ENCODE results near the gene IFNL1. TPM values are rescaled to one million over a fixed set of nuclear protein-coding genes. Genes with fewer than 3 reads are reported as not detected.

IFNL1 gene
- total RNA-seq, 2 experiments from 2014 or later: not detected

DNA sequence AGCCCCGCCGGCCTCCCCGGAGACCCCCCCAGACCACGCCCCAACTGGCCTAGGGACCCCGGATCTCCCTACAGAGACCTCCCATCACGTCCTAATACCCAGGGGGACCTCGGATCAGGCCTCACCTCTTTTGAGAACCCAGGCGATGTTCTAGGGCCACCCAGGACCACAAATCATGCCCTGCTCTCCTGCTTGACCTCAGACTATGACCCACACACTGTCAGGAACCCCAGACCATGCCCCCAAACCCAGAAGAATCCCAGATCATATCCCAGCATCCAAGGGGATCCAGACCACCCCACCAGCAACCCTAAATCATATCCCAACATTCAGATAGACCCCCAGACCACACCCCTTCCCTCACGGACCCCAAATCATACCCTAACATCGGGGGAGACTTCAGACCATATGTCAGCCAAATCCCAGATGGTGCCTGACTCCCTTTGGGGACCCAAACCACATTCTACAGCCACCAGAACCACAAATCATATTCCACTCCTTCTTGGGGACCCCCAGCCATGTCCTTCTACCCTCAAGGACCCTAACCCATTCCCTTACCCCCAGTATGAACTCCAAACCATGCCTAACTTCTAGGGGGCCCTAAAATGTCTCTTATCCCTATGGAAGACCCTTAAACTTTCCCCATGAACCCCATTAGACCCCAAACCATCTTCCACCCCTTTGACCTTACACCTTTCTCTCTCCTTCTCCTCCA is 25.1 kb downstream of the IFNL1 start:
- H3K36me3 ChIP-seq (ENCODE audit: insufficient read depth, low read length): no peaks in the 10 kb centered on the region
- no peaks in the 10 kb centered on the region for H3K4me1 ChIP-seq (ENCODE audit: insufficient read depth, low read length, poor library complexity, severe bottlenecking)
- H3K27ac ChIP-seq (ENCODE audit: low read depth, low read length, poor library complexity, severe bottlenecking): no peak overlapping the region
- CTCF ChIA-PET (ENCODE audit: unreplicated experiment): no interaction called here
- no peaks in the 10 kb centered on the region for H3K9me3 ChIP-seq (ENCODE audit: low read length)
- H2AFZ ChIP-seq (ENCODE audit: low read length): no peak overlapping the region
- DNase-seq (ENCODE audit: low spot score): no peak
- BruUV-seq (replicated peaks): no TSS peak
- TF ChIP-seq EZH2phosphoT487 (IDR thresholded peaks at IDR 0.05; ENCODE audit: borderline replicate concordance, low read depth, low read length): no peak
- TF ChIP-seq, protein P1, sequence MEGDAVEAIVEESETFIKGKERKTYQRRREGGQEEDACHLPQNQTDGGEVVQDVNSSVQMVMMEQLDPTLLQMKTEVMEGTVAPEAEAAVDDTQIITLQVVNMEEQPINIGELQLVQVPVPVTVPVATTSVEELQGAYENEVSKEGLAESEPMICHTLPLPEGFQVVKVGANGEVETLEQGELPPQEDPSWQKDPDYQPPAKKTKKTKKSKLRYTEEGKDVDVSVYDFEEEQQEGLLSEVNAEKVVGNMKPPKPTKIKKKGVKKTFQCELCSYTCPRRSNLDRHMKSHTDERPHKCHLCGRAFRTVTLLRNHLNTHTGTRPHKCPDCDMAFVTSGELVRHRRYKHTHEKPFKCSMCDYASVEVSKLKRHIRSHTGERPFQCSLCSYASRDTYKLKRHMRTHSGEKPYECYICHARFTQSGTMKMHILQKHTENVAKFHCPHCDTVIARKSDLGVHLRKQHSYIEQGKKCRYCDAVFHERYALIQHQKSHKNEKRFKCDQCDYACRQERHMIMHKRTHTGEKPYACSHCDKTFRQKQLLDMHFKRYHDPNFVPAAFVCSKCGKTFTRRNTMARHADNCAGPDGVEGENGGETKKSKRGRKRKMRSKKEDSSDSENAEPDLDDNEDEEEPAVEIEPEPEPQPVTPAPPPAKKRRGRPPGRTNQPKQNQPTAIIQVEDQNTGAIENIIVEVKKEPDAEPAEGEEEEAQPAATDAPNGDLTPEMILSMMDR (conservative IDR thresholded peaks at IDR 0.05; ENCODE audit: low read length): no peak
- POLR2A ChIA-PET: interaction anchor here (0.6 kb wide), 1 partner anchor 460 kb away, joined by 5 read pairs; no protein-coding TSS in a partner anchor
- H3K4me2 ChIP-seq (ENCODE audit: low read length): no peak overlapping the region
- no peak overlapping the region for H3K4me3 ChIP-seq (ENCODE audit: low read depth, low read length, poor library complexity, severe bottlenecking)
- no peaks in the 10 kb centered on the region for H4K20me1 ChIP-seq (ENCODE audit: insufficient read depth, low read length)
- no peaks in the 10 kb centered on the region for H3K9me2 ChIP-seq (ENCODE audit: insufficient read depth, low read length)
- intact Hi-C loops (cut with micrococcal nuclease; ENCODE audit: unreplicated experiment): no loop called here
- H3K79me2 ChIP-seq (ENCODE audit: insufficient read depth, low read depth, low read length): no peaks in the 10 kb centered on the region

DNA sequence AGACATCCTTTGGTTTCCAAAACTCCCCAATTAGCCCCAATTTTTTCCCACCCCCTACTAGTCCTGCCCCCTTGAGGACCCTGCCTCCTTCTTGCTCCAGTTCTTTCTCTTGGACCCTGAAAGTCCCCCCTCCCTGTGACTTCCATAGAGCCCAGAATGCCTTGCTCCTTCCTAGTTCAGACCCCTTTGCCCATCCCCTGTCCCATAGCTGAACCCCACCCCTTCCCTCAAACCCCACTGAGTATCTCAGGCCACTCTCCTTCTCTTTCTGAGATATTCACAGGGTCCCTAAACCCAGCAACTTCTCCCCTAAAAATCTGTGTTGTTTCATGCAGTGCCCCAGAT is 25.6 kb downstream of the IFNL1 start:
- ChIA-PET CTCF (ENCODE audit: unreplicated experiment) (no interaction called here), POLR2A (no interaction called here)
- Histone ChIP-seq H3K4me1 (ENCODE audit: insufficient read depth, low read length, poor library complexity, severe bottlenecking) (no peaks in the 10 kb centered on the region), H3K9me3 (ENCODE audit: low read length) (no peaks in the 10 kb centered on the region), H3K9me2 (ENCODE audit: insufficient read depth, low read length) (no peaks in the 10 kb centered on the region), H4K20me1 (ENCODE audit: insufficient read depth, low read length) (no peaks in the 10 kb centered on the region), H3K27ac (ENCODE audit: low read depth, low read length, poor library complexity, severe bottlenecking) (no peak overlapping the region), H3K4me2 (ENCODE audit: low read length) (no peak overlapping the region), H3K4me3 (ENCODE audit: low read depth, low read length, poor library complexity, severe bottlenecking) (no peak overlapping the region), H2AFZ (ENCODE audit: low read length) (no peak overlapping the region), H3K36me3 (ENCODE audit: insufficient read depth, low read length) (peaks cover 1% of the 10 kb centered on the region; the same call in 1 of the 2 replicates), H3K79me2 (ENCODE audit: insufficient read depth, low read depth, low read length) (no peaks in the 10 kb centered on the region)
- no TSS peak for BruUV-seq (replicated peaks)
- intact Hi-C loops (cut with micrococcal nuclease; ENCODE audit: unreplicated experiment): no loop called here
- TF ChIP-seq EZH2phosphoT487 (IDR thresholded peaks at IDR 0.05; ENCODE audit: borderline replicate concordance, low read depth, low read length): no peak
- TF ChIP-seq, protein P1 (conservative IDR thresholded peaks at IDR 0.05; ENCODE audit: low read length): no peak
- DNase-seq (ENCODE audit: low spot score): no peak

DNA sequence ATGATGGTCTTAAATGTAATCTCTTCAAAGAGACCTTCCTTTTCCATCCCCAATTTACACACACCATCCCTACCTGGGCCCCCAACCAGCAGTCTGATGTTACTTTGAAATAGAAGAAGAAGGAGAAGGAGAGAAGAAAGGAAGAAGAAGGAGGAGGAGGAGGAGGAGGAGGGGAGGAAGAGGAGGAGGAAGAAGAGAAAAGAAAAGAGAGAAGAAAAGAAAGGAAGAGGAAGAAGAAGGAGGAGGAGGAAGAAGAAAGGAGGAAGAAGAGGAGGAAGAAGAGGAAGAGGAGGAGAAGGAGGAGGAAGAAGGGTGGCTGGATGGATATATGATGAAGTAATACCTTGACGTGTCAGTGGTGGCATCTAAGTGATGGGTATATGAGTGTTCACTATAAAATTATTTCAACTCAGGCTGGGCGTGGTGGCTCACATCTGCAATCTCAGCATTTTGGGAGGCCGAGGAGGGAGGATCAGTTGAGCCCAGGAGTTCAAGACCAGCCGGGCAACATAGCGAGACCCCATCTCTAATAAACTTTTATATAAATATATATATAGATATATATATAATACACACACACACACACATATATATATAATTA is 28.1 kb downstream of the IFNL1 start:
- Histone ChIP-seq H3K4me2 (ENCODE audit: low read length) (no peak overlapping the region), H4K20me1 (ENCODE audit: insufficient read depth, low read length) (no peaks in the 10 kb centered on the region), H3K4me3 (ENCODE audit: low read depth, low read length, poor library complexity, severe bottlenecking) (no peak overlapping the region), H3K36me3 (ENCODE audit: insufficient read depth, low read length) (peaks cover 16% of the 10 kb centered on the region; the same call in 1 of the 2 replicates), H2AFZ (ENCODE audit: low read length) (no peak overlapping the region), H3K9me3 (ENCODE audit: low read length) (no peaks in the 10 kb centered on the region), H3K4me1 (ENCODE audit: insufficient read depth, low read length, poor library complexity, severe bottlenecking) (no peaks in the 10 kb centered on the region), H3K27ac (ENCODE audit: low read depth, low read length, poor library complexity, severe bottlenecking) (no peak overlapping the region), H3K79me2 (ENCODE audit: insufficient read depth, low read depth, low read length) (no peaks in the 10 kb centered on the region), H3K9me2 (ENCODE audit: insufficient read depth, low read length) (no peaks in the 10 kb centered on the region)
- no peak for DNase-seq (ENCODE audit: low spot score)
- no peak for TF ChIP-seq EZH2phosphoT487 (IDR thresholded peaks at IDR 0.05; ENCODE audit: borderline replicate concordance, low read depth, low read length)
- TF ChIP-seq, protein P1 (conservative IDR thresholded peaks at IDR 0.05; ENCODE audit: low read length): no peak
- no TSS peak for BruUV-seq (replicated peaks)
- intact Hi-C loops (cut with micrococcal nuclease; ENCODE audit: unreplicated experiment): no loop called here
- POLR2A ChIA-PET: no interaction called here
- CTCF ChIA-PET (ENCODE audit: unreplicated experiment): no interaction called here
